DMS114 treated with DMSO at 0.1 percent for 48 hours (cell line): ENCODE data around the gene TUSC2.

Experiments
- DNase-seq: peaks from one replicate; lab custom pipeline; 2025; ENCODE audit not compliant: unreplicated experiment; lab: John Stamatoyannopoulos, UW

TUSC2 gene

DNA sequence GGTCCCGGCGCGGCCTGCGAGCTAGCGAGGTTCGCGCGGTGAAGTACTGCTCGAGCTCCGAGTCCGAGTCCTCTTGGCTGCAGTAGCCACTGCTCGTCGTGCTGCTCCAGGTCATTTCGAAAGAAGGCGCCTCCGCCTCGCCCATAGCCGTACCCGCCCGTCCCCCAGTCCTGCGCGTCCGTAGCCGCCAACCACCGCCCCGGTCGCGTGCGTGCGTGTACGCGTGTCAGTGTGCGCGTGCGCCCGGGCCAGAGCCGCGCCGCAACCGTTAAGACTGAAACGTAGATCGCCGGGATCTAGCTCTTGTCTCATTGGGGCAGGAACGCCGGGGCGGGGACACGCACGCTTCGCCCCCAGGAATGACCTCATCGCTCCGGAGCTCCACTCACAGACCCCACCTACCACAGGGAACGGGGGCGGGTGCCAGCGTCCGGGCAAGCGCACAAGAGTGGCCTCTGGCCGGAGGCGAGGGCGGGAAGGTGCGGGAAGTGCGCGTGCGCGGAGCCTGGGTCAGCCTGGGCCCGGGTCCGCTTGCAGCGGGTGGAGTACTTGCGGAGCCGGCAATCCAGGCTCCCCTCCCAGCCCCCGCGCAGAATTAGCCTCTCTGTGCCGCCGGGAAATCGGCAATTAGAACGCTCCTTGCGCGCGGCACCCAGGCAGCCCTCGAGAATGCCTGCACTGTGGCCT is 9.3 kb upstream of the TUSC2 start:
- DNase-seq, result peak; percentile 91

DNA sequence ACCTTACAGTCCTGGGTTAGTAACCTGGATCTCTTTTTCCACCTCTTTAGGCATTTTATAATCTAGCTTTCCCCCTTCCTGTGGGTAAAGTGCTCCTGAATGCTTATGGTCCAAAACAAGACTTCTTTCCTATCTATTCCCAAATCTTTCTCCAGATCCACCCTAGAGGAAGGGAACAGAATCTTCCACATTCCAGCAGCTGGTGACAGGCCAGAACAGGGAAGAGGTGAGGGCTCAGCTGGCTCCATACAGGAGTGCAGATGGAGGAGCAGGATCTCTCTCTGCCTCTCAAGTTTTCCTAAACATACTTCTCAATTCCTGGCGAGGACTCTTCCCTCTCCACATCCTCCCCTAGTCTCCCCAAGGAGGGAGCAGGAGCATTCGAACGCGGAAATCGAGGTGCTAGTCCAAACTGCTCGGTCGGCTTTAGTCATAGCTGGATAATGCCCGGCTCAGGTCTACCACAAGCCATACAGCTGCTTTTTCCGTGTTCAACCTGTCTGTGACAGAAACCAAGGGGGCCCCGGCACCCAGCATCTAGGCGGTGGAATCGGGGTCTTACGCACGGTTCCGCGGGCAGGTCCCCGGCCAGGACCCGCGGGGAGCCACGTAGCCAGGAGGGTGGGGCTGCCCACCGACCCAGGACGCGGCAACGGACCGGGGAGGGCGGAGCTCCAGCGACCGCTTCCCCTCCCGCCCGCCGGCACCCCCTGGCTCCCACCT is 8.6 kb upstream of the TUSC2 start:
- no peak for DNase-seq

DNA sequence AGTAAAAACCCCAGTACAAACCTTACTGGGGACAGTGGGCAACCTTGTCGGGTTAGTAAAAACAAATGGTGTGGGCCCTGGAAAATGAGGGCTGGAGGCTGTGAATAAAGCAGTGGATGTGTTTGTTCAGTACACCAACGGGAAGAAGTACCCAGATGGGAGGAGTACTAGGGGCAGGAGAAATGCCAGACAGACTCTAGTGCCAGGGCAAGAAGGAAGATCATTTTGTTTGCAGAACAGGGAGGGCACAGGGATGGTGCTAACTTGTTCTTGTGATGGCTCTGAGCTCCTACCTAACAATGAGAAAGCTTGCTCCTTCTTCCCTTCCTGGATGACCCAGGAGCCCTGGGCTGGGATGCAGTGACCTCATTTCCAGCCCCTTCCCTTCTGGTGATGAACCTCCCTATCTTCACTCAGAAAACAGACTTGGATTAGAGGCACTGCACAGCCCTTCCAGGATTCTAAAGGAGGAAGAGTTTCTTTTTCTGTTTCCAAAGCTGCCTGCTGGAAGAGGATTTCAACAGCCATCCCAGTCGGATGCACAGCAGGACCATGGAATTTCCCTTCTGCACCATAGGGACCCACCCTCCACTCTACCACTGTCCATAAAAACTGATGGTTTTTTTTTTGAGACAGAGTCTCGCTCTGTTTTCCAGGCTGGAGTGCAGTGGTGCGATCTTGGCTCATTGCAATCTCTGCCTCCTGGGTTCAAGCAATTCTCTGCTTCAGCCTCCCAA is 6.5 kb upstream of the TUSC2 start:
- no peak for DNase-seq

DNA sequence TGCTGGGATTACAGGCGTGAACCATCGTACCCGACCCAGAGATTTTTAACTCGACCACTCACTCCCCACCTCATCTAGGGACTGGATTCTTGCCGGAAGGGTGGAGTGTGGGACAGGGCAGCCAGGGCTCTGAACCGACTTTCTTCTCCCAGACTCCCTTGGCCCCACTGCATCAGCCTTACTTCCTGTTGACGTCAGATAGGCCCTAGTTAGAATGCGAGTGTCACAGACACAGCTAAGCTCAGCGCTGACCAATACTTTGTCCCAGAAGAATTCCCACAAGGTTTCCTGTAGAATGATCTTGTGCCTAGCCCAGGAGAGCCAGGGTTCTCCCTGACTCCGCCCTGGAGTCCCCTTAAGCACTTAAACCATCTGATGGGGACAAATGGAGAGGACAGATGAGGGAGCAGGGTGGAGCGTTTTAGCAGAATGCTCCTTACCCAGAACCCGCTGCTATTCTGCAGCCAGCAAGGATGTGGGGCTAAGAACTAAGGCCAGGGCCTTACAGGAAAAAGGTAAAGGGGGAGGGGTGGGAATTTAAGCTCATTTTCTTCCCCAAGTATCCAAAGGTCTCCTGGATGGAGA is 5.8 kb upstream of the TUSC2 start:
- DNase-seq, result no peak

DNA sequence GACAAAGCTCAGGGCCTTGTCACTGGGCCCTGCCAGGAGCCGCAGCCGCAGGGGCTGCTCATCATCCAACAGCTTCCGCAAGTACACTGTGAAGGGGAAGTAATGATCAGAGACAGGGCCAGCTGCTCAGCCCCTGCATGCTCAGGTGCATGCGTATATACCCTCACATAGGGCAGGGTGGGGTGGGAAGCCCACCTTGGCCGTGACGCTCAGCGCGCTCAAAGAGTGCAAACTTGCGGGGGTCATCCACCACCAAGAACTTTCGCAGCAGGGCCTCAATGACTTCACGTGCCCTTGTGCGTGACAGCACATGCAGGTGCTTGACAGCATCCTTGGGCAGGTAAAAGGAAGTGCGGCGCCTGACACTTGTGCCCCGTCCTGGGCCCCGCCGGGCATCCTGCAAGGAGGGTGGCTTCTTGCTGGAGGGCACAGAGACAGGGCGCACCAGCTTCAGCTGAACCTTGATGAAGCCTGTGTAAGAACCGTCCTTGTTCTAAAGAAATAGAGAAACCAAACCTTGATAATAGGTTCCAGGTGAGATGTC is 3.4 kb upstream of the TUSC2 start:
- no peak for DNase-seq

DNA sequence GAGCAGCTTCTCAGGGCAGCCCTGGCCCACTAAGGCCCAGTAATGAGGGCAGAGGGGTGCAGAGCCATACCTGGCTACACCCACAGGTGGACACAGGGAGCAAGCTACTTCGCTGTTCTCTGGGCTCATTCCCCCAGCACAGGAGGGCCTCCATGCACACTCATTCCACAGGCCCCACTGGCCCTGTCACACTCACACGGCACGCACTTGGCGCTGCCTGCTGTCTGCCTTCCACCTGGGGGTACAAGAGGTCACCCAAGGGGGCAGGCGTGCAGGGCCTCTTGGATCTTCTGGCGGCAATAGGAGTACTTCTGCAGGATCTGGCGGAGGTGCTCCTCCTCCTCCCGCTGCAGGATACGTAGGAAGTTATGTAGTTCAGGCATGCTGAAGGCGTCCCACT is 2.3 kb upstream of the TUSC2 start:
- no peak for DNase-seq

DNA sequence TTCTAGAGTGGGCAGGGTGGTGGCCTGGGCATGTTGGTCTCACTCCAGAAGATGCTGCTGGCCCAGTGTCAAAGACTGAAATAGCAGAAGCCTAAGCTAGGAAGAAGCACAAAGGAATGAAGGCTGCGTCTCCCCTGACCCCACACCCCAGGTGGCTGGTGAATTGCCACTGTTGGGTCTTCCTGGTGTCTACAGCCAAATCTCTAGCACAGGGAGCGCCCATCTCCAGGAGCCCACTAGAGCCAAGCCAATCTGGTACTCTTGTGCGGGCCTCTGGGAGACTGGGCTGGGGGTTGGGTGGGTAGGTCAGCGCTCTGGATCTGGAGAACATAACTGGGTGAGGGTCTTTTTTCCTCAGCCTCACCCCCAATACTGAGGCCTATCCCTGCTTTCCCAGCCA is 894 bp downstream of the TUSC2 start:
- DNase-seq, result no peak

DNA sequence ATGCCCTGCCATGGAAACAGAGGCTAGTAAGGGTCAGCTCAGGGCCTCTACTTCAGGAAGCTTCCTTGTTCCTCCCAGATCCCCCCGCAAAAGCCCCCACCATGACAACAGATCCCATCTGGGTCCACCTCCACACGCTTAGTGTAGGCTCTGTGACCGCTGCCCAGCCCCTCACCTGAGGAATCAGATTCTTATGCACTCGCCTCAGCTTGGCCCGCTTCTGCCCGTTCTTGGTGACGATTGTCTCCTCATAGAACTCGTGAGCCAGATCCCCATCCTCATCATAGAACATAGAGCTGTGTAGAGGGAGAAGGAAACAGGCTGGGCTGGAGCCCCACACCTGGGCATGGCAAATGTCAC is 1.9 kb downstream of the TUSC2 start:
- no peak for DNase-seq

DNA sequence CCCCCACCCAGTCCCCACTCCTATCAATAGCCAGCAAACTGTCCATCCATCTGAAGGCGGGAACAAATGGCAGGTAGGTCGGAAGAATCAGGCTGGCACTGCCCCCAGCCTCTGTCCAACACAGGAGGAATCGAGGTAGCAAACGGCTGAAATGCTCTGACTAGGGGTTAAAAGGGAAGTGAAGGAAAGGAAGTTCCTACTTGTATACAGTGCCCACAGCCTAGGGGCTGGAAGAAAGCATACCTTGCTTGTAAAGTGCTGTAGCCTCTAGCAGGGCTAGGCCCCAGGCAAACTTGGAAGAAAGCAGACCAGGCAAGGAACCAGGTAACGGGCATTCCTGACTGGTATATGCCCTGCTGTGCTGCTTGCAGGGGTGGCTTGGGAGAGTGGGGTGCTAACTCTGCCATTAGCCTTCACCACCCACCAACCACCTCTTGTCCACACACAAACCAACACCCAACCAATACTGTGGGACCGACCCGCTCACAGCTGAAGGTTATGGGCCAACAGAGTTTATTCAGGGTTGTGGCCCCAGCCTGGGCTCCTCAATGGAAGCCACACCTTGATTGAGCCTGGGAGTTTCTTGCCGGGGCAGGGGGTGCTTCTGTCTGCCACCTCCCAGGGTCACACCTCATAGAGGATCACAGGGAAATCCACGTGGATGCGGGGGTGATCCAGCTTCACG is 2.4 kb downstream of the TUSC2 start:
- DNase-seq, result no peak

DNA sequence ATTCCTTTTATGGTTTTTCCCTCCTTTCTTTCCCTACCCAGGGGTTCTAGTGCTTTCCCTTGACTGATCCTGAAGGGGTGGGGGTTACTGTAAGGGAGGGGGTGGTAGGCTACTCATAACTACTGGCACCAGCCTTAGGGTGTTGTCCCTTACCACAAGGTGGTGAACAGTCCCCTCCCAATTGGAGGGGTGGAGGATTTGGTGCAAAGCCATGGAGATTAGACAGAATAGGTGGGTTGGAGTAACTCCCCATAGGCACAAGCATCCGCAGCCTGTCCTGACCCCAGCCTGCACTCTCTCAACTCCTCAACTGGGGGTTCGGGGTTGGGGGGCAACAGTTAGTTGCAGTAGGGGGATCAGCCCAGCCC is 2.9 kb downstream of the TUSC2 start:
- DNase-seq, result no peak

DNA sequence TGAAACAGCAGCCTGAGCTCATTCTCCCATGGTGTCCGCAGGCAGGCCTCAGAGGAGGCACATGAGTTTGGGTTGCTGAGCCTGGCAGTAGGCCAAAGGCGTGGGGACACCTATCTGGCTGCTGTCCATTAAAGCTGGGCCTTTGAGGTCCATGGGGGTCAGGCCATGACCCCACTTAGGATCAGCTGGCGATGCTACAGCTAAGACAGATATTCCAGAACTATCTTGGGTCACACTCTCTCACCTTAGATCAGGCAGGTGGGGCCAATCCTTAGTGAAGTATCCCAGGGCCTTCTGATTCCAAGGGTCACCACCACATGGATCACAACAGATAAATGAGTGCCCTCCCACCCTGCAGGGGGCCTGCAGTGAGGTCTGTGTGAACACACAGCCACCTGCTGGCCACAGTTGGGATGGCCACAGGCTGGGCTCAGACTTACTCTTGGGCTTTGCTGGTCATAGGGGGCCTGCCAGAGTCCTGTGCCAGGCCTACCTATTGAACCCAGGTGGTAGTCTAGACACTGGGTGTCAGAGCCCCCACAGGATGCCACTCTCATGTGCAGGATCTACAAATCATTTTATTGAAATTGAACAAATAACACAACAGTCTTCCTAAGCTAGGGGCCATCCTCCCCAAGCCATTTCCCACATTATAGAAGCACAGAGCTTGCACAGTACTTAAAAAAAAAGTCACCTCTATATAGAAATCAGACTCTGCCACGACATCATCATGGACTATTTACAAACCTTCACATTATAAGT is 3.5 kb downstream of the TUSC2 start:
- peak; percentile 30 for DNase-seq

DNA sequence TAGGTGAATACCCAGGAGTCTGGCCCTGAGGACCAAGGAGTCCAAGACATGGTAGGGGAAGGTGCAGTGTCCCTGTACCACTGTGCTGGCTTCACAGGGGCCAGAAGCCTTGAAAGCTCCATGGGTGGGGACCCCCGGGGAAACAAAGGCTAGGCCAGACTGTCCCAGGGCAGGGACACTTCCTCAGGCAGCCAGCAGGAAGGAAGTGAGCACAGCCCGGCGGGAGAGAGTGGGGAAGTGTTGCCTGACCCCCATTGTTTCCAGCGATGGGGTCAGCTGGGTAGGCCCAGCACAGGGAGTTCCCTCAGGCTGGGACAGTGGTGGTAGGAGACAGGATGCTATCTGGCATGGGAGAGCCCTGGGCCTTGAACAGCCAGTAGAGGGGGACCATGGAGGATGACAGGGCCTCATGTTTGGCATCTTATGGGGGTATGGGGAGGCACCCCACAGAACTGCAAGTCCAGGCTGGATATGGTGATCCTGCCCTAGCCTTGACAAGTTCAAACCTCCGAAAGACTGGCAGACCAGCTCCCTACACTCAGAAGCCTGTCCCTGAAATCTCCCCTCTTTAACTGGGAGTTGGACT is 4.3 kb downstream of the TUSC2 start:
- DNase-seq, result no peak

DNA sequence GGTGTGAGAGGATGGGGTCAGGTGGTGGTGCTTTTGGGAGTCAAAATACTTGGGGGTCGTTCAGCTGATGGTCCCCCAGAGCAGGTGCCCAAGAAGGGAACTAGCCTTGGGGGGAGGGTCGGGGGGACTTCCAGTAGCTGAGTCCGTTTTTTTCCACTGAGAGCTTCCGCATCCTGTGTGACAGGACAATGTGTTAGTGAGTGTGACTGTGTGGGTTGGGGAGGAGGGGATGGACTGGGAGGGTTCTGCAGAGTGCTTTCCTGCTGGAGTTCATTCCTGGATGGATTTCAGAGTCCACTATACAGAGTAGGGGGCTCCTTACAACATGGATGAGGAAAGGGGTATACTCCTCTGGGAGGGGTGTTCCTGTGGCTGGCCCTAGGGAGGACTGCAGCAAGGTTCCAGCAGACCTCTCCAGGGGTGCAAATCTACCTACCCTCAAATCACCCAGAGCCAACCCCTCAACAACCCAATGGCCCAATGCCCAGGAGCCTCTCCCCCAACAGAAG is 4.9 kb downstream of the TUSC2 start:
- DNase-seq, result no peak

DNA sequence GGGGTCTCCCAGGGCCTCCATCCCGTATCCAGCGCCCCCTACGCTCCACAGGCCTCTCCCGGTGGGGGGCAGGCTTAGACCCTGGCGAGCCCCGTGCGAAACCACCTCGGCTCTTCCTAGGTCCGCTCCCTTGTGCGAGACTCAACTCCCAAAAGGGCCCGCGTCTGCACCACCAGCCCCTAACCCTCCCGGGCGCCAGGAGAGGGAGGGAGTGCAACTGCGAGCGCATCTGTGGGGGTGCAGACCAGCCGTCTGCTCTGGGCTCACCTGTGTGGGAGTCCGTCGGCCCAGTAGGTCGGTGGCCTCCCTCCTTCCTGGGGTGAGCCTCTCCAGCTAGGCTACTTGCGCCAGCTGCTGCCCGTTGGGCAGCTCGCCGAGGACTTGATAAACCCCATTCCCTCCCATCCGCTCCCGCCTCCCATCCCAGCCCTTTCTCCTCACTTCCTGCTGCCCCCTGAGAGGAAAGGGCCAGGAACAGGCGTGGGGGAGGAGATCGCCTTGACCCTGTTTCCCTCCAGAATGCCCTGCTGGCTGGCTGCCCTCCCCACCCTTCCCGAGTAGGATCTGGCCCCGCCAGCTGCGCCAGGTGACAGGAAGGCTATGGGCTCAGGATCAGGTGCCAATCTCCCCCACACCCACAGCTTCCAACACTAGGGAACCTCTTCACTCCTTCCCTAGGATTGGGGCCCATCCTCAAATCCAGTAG is 5.5 kb downstream of the TUSC2 start, which contains the start of gene HYAL2:
Gene HYAL2 (minus strand): TSS at position 360 of the 706 bp plus-strand sequence. CDS start 2,256 bp downstream, outside the sequence.
- DNase-seq, result no peak

DNA sequence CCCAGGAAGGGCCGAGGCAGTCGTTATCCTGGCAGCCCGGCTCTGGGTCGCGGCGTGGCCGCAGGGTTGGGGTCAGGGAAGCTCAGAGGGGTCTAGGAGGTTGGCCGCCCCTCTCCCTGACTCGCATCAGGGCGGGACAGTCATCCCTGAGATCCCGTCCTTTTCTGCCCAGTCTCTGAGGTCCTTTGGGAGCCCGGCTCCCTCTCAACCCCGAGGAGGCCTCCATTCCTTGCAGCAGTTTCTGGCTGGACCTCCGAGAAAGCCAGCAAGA is 6.0 kb downstream of the TUSC2 start:
- no peak for DNase-seq

DNA sequence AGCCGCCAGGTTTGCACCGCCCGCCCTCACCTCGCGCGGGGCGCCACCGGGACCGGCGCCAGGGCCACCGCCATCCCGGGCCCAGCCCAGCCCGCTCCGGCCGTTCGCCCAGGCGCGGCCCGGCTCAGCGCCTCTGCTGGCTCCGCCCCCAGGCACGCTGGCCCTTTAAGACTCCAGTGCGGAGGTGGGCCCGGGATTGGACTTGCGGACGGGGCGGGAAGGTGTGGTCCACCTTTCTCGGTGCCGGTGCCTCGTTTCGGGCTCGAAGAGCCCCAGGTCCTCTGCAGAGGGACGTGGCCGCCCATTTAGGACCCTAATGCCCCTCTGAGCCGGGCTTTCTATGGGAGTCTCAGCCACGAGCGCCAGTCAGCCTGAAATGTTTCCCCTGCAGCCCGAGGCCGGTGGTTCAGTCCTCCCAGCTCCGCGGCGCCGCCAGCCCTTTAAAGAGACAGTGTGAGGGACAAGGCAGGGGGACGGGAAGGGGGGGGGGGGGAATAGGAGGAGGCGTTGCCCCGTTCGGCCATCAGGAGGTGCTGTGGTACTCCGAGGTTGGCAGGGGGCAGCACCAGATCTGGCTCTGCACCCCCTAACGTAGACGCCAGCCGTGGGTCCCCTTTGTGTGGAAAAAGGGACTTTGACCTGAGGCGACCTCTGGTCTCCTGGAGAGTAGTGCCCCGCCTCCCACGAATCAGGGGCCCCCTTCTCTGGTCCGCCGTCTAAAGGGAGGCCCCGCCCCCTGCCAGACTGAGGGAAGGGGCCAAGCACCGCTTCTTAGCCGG is 6.5 kb downstream of the TUSC2 start:
- DNase-seq, result peak; percentile 78

DNA sequence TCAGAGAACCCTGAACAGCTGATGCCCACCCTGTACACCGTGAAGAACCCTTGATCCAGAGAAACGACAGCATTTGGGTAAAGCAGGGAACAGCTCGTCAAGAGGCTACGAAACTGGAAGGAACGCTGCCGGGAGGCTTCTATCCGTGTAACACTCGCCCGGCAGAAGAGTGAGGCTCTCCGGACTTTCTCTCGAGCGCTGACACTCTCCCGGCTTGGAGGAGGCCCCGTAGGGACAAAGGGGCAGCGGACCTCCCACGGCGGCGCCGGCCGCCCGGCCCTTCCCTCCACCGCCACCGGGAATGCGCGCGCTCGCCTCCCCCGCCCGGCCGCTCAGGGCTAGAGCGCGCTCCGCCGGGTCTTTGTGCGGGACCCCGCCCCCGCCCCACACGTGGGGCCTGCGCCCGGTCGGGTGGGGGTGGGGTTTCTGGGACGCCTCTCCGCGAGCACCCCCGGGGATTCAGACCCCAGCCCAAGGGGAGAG is 7.1 kb downstream of the TUSC2 start:
- no peak for DNase-seq

DNA sequence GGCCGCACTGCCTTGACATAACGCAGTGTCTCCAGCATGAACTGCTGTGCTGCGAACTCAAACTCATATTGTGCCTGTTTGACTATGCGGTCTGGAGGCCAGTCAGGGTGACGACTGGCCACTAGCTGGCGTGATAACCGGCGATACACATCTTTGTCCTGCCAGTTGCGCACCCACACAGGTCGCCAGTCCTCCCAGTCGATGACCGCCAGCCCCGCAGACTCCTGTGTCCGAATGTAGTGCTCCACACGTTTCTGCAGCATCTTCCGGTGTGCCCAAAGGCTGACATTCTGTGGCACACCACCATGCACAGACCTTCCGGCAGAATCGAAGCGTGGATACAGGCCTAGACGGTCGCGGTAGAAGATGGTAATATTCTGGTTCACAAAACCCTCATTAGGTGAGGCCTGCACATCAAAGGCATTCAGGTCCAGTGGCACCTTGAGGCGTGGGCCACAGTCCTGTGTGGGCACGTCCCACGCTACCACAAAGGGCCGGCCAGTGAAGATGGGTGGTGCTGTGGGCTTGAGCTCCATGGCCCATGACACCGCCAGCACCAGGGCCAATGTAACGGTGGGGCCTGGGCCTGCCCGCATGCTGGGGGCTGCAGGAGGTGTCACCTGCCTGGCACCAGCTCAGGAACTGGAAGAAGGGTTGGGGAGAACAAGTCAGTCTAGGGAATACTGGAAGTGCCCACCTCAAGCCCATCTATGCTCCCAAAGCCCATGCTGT is 8.0 kb downstream of the TUSC2 start:
- no peak for DNase-seq
